RWPE2 (cell line): Measurements from ENCODE around the gene SPAG7.

Experiments used
- ATAC-seq: fragments of 200-7000 bp; cut with Tn5 transposase; 3 replicates; pipeline ENCODE4 v1.9.1; 2021; ENCODE audit warnings: low read depth
- DNase-seq: peaks from one replicate; pipeline ENCODE4 v3.0.0-alpha.2; 2020; ENCODE audit warnings: low spot score
- H3K27ac ChIP-seq: fragments of 450-650 bp; 2 replicates; pipeline ENCODE4 v1.5.1; 2017; ENCODE audit warnings: mild to moderate bottlenecking; ENCODE audit not compliant: poor library complexity, severe bottlenecking
- H3K27me3 ChIP-seq: fragments of 250-450 bp; sonication (Bioruptor Pico); 2 replicates; pipeline ENCODE4 v1.5.1; 2021; ENCODE audit warnings: mild to moderate bottlenecking, moderate library complexity; ENCODE audit not compliant: insufficient read depth, poor library complexity, severe bottlenecking
- H3K36me3 ChIP-seq: fragments of 250-450 bp; sonication (Bioruptor Pico); 2 replicates; pipeline ENCODE4 v1.5.1; 2020; ENCODE audit warnings: low read depth, mild to moderate bottlenecking, moderate library complexity
- H3K4me1 ChIP-seq: fragments of 250-450 bp; sonication (Bioruptor Pico); 2 replicates; pipeline ENCODE4 v1.5.1; 2021; ENCODE audit warnings: mild to moderate bottlenecking, moderate library complexity; ENCODE audit not compliant: insufficient read depth, poor library complexity, severe bottlenecking
- H3K4me3 ChIP-seq: fragments of 250-450 bp; sonication (Bioruptor Pico); 2 replicates; pipeline ENCODE4 v1.5.1; 2021; ENCODE audit warnings: mild to moderate bottlenecking, moderate library complexity; ENCODE audit not compliant: severe bottlenecking
- H3K9me3 ChIP-seq: fragments of 250-450 bp; sonication (Bioruptor Pico); 2 replicates; pipeline ENCODE4 v1.5.1; 2021; ENCODE audit warnings: mild to moderate bottlenecking, moderate library complexity; ENCODE audit not compliant: severe bottlenecking
- TF ChIP-seq, protein P1 (sequence below): fragments of 450-650 bp; IDR thresholded peaks from one replicate; pipeline ENCODE4 v1.5.1; 2017; ENCODE audit warnings: mild to moderate bottlenecking, moderate library complexity; ENCODE audit not compliant: poor library complexity, severe bottlenecking

SPAG7 gene, protein sequence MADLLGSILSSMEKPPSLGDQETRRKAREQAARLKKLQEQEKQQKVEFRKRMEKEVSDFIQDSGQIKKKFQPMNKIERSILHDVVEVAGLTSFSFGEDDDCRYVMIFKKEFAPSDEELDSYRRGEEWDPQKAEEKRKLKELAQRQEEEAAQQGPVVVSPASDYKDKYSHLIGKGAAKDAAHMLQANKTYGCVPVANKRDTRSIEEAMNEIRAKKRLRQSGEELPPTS

DNA sequence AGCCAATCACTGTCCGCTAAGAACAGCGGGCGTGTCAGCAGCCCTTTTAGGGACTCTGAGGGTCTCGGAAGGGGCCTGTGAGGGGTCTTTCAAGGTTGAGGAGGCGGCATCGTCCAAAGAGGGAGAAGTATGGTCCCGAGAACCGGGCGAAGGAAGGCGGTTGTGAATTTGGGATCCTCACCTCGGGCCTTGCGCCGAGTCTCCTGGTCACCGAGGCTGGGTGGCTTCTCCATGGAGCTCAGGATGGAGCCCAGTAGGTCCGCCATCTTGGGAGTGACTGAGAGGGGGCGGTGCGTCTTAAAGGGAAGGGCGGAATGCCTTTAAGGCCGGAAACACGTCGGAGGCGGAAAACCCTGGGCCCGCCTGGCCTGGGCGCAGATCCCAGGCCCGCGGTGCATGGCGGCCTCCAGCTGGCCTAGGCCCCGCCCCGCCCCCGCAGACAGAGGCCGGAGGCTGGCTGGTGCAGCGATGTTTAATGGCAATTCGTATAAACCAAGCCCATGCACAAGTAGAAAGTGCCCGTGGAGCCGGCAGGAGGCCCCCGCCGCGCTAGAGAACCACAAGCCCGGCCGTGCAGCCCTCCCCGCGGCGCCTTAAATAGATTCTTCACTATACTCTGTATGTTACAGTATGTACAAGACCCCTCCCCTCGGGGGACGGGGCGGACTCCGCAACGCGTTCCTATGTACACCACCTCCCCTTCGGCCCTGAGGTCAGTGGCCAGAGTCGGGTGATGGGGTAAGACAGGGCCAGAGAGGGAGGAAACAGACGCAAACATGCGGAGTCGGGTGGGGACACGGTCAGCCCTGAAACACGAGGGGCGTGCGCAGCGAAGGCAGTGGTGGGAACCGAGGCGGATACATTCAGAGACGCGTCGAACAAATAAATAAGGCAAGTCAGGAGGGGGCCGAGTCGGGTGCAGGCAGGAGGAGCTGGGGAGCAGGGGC lies at the start of gene SPAG7:
SPAG7 (minus strand) TSS at position 279 of the 947 bp plus-strand sequence; CDS start at position 266, 13 bp downstream.
- Histone ChIP-seq H3K9me3 (no peaks in the 10 kb centered on the region), H3K36me3 (peaks cover 20% of the 10 kb centered on the region), H3K27ac (peak within 1 kb of the TSS; percentile 90), H3K27me3 (no peaks in the 10 kb centered on the region), H3K4me1 (peaks cover 12% of the 10 kb centered on the region), H3K4me3 (peak within 1 kb of the TSS; percentile 59)
- ATAC-seq (peak; percentile 52), DNase-seq (peak; percentile 90)
- TF ChIP-seq, protein P1, sequence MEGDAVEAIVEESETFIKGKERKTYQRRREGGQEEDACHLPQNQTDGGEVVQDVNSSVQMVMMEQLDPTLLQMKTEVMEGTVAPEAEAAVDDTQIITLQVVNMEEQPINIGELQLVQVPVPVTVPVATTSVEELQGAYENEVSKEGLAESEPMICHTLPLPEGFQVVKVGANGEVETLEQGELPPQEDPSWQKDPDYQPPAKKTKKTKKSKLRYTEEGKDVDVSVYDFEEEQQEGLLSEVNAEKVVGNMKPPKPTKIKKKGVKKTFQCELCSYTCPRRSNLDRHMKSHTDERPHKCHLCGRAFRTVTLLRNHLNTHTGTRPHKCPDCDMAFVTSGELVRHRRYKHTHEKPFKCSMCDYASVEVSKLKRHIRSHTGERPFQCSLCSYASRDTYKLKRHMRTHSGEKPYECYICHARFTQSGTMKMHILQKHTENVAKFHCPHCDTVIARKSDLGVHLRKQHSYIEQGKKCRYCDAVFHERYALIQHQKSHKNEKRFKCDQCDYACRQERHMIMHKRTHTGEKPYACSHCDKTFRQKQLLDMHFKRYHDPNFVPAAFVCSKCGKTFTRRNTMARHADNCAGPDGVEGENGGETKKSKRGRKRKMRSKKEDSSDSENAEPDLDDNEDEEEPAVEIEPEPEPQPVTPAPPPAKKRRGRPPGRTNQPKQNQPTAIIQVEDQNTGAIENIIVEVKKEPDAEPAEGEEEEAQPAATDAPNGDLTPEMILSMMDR: no peak

DNA sequence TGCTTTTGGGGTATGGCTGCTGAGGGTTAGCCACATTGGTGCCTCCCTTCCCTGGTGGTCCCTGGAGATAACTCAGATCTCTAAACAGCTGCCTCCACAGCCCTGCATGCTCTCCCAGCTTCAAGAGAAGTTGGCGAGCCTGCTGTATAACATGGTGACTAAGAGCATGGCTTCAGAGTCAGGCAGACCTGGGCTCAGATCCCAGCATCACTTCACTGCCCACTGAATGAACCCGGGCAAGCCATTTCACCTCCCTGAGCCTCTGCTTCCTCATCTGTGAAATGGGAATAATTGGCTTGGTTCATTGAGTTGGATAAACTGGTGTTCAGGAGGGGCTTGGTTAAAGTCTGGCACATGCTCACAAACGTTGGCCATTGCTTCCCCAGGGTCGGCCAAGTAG lies 46.7 kb upstream of the SPAG7 start:
- TF ChIP-seq, protein P1: no peak
- no peak for DNase-seq
- Histone ChIP-seq H3K36me3 (peaks cover 88% of the 10 kb centered on the region), H3K4me3 (no peak overlapping the region), H3K4me1 (no peaks in the 10 kb centered on the region), H3K27me3 (no peaks in the 10 kb centered on the region), H3K9me3 (no peaks in the 10 kb centered on the region), H3K27ac (no peak overlapping the region)
- ATAC-seq: no peak

DNA sequence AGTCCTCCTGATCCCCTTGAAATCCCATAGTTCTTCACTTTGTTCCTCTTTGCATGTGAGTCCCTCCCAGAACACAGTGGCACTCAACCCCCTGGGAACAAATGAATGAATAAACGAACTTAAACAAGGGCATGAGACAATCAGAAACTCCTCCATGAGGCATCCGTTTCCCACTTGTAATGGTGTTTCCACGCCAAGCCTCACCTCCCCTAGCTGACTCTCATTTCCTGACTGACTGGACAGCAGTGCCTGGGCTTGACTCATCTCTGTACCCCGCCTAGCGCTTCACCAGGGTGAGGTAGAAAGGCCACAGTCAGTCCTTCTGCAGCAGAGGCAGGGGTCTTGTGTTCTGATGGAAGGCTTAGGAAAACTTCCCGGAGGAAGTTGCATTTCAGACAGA lies 44.3 kb upstream of the SPAG7 start:
- Histone ChIP-seq H3K36me3 (peaks cover 85% of the 10 kb centered on the region), H3K4me1 (no peaks in the 10 kb centered on the region), H3K27me3 (no peaks in the 10 kb centered on the region), H3K27ac (no peak overlapping the region), H3K4me3 (no peak overlapping the region), H3K9me3 (no peaks in the 10 kb centered on the region)
- DNase-seq (no peak), ATAC-seq (peak; percentile 46; the same call in 1 of the 3 replicates)
- TF ChIP-seq, protein P1: no peak

DNA sequence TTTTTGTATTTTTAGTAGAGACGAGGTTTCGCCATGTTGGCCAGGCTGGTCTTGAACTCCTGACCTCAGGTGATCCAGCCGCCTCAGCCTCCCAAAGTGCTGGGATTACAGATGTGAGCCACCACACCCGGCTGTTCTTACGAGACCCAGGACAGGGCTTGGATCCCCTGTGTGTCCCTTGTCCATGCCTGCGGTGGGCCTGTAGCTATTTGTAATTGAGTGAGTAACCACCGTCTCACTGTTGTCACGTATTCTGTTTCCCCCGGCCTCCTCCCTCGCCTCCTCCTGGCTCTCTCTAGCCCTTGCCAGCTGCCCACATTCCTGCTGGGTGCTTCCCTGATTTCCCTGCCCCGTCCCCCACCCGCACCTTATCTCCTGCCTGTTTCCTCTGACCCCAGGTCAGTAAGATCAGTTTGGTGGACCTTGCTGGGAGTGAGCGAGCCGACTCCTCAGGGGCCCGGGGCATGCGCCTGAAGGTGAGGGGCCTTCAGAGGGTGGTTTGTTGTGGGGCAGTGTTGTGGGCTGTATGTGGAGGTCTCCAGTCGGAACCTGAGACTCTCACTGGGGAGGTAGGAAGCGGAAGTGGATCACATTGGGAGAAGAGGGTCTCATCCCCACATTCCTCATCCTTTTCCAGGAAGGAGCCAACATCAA lies 35.7 kb upstream of the SPAG7 start:
- H3K9me3 ChIP-seq: no peaks in the 10 kb centered on the region
- peaks cover 91% of the 10 kb centered on the region for H3K36me3 ChIP-seq
- H3K4me3 ChIP-seq: no peak overlapping the region
- H3K27ac ChIP-seq: no peak overlapping the region
- no peaks in the 10 kb centered on the region for H3K27me3 ChIP-seq
- DNase-seq (no peak), ATAC-seq (no peak)
- TF ChIP-seq, protein P1: no peak
- H3K4me1 ChIP-seq: peaks cover 3% of the 10 kb centered on the region
